ENCODE results near the gene CREB3L1. TPM values are rescaled to one million over a fixed set of nuclear protein-coding genes. Genes with fewer than 3 reads are reported as not detected.

CREB3L1 gene
- total and polyA plus RNA-seq, 2 of the 13 experiments (the other 11 are each of a cell fraction or from before 2014, with no cell fraction given): not detected

DNA sequence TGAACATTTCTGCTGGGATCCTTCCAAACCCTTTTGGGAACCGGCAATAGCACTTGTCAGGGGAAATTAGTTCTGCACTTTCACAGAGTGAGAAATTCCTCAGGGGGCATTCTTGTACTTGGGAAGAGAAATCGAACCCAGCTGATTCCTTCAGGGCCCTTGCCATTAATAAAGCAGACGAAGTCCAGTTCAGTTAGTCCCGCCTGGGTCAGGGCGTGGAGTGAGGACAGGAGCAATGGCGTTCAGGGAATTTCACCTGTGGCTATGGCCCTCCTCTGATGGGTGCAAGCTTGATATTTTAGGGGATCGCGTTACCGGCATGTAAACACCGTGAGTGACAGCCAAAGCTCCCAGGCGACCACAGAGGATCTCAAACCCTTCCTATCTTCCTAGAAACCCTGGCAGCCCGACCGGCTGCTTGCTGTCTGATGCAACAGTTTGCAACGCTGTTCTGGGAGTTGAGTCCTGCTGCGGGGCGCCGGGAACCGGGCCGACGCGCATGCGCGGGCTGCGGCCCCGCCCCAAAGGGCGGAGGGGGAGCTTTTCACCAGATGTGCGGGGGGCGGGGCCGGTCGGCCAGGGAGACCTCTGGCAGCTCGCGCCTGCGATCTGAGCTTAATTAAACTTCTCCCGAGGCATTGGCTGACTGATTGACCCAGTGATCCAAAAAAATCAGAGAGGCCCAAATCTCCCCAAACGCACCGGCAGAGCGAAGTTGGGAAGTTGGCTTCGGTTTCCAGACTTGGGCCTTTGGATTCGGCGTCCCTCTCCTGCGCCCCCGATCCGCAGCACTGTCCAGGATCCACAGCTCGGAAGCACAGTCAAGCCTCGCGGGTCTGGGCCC is 34.3 kb upstream of the CREB3L1 start (continued):
- TF ChIP-seq, protein P1, sequence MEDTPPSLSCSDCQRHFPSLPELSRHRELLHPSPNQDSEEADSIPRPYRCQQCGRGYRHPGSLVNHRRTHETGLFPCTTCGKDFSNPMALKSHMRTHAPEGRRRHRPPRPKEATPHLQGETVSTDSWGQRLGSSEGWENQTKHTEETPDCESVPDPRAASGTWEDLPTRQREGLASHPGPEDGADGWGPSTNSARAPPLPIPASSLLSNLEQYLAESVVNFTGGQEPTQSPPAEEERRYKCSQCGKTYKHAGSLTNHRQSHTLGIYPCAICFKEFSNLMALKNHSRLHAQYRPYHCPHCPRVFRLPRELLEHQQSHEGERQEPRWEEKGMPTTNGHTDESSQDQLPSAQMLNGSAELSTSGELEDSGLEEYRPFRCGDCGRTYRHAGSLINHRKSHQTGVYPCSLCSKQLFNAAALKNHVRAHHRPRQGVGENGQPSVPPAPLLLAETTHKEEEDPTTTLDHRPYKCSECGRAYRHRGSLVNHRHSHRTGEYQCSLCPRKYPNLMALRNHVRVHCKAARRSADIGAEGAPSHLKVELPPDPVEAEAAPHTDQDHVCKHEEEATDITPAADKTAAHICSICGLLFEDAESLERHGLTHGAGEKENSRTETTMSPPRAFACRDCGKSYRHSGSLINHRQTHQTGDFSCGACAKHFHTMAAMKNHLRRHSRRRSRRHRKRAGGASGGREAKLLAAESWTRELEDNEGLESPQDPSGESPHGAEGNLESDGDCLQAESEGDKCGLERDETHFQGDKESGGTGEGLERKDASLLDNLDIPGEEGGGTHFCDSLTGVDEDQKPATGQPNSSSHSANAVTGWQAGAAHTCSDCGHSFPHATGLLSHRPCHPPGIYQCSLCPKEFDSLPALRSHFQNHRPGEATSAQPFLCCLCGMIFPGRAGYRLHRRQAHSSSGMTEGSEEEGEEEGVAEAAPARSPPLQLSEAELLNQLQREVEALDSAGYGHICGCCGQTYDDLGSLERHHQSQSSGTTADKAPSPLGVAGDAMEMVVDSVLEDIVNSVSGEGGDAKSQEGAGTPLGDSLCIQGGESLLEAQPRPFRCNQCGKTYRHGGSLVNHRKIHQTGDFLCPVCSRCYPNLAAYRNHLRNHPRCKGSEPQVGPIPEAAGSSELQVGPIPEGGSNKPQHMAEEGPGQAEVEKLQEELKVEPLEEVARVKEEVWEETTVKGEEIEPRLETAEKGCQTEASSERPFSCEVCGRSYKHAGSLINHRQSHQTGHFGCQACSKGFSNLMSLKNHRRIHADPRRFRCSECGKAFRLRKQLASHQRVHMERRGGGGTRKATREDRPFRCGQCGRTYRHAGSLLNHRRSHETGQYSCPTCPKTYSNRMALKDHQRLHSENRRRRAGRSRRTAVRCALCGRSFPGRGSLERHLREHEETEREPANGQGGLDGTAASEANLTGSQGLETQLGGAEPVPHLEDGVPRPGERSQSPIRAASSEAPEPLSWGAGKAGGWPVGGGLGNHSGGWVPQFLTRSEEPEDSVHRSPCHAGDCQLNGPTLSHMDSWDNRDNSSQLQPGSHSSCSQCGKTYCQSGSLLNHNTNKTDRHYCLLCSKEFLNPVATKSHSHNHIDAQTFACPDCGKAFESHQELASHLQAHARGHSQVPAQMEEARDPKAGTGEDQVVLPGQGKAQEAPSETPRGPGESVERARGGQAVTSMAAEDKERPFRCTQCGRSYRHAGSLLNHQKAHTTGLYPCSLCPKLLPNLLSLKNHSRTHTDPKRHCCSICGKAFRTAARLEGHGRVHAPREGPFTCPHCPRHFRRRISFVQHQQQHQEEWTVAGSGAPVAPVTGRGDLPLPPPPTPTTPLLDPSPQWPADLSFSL (CRISPR knock-in tag; IDR thresholded peaks at IDR 0.05): no peak
- TF ChIP-seq KLF12 (CRISPR knock-in tag; IDR thresholded peaks at IDR 0.05; ENCODE audit: borderline replicate concordance) (no peak), NR2C2 (CRISPR knock-in tag; IDR thresholded peaks at IDR 0.05; ENCODE audit: borderline replicate concordance) (peak; percentile 66), ESRRA (CRISPR knock-in tag; IDR thresholded peaks at IDR 0.05; ENCODE audit: low read depth) (0 out of 2 replicates have a peak, but pooled peaks have one; percentile 45), GLI4 (CRISPR knock-in tag; IDR thresholded peaks at IDR 0.05; ENCODE audit: borderline replicate concordance) (no peak; the same call in 1 of the 2 replicates), SRSF9 (IDR thresholded peaks at IDR 0.05; ENCODE audit: borderline replicate concordance, insufficient read depth, low read depth, low read length, poor library complexity, severe bottlenecking) (no peak), ZNF281 (CRISPR knock-in tag; IDR thresholded peaks at IDR 0.05; ENCODE audit: borderline replicate concordance) (no peak), FOSL1 (CRISPR knock-in tag; IDR thresholded peaks at IDR 0.05; ENCODE audit: borderline replicate concordance) (no peak), SPEN (CRISPR knock-in tag; IDR thresholded peaks at IDR 0.05; ENCODE audit: low read depth) (peak; percentile 36; the same call in 1 of the 2 replicates), ZNF460 (CRISPR knock-in tag; IDR thresholded peaks at IDR 0.05; ENCODE audit: borderline replicate concordance) (no peak)
- TF ChIP-seq, protein P2, sequence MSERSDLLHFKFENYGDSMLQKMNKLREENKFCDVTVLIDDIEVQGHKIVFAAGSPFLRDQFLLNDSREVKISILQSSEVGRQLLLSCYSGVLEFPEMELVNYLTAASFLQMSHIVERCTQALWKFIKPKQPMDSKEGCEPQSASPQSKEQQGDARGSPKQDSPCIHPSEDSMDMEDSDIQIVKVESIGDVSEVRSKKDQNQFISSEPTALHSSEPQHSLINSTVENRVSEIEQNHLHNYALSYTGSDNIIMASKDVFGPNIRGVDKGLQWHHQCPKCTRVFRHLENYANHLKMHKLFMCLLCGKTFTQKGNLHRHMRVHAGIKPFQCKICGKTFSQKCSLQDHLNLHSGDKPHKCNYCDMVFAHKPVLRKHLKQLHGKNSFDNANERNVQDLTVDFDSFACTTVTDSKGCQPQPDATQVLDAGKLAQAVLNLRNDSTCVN (CRISPR knock-in tag; IDR thresholded peaks at IDR 0.05; ENCODE audit: borderline replicate concordance): no peak
- TF ChIP-seq, protein P3, sequence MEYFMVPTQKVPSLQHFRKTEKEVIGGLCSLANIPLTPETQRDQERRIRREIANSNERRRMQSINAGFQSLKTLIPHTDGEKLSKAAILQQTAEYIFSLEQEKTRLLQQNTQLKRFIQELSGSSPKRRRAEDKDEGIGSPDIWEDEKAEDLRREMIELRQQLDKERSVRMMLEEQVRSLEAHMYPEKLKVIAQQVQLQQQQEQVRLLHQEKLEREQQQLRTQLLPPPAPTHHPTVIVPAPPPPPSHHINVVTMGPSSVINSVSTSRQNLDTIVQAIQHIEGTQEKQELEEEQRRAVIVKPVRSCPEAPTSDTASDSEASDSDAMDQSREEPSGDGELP (IDR thresholded peaks at IDR 0.05; ENCODE audit: borderline replicate concordance, low read depth): peak; percentile 83; the same call in 1 of the 2 replicates
- TF ChIP-seq, protein P4, sequence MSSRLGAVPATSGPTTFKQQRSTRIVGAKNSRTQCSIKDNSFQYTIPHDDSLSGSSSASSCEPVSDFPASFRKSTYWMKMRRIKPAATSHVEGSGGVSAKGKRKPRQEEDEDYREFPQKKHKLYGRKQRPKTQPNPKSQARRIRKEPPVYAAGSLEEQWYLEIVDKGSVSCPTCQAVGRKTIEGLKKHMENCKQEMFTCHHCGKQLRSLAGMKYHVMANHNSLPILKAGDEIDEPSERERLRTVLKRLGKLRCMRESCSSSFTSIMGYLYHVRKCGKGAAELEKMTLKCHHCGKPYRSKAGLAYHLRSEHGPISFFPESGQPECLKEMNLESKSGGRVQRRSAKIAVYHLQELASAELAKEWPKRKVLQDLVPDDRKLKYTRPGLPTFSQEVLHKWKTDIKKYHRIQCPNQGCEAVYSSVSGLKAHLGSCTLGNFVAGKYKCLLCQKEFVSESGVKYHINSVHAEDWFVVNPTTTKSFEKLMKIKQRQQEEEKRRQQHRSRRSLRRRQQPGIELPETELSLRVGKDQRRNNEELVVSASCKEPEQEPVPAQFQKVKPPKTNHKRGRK (CRISPR knock-in tag; IDR thresholded peaks at IDR 0.05): no peak
